Ovary (tissue), 9 donors: ENCODE results near the gene CAPN15. TPM values are rescaled to one million over a fixed set of nuclear protein-coding genes. Genes with fewer than 3 reads are reported as not detected.

Experiments used
- DNase-seq, 5 donors: peaks; one replicate each; pipeline ENCODE4 v3.0.0-alpha.2; 2019 to 2020
- H3K27ac ChIP-seq, 2 donors: fragments of 200-600 bp; one replicate each; pipeline versions ENCODE4 v1.5.1 to v1.8.0; 2019 to 2022
- H3K27me3 ChIP-seq: fragments of 200-600 bp; one replicate; pipeline ENCODE4 v1.8.0; 2022
- H3K36me3 ChIP-seq: fragments of 200-600 bp; sonication (generic); one replicate; pipeline ENCODE4 v1.5.1; 2019
- H3K4me1 ChIP-seq: one replicate; pipeline ENCODE4 v1.8.1; 2013; ENCODE audit warnings: mild to moderate bottlenecking, moderate library complexity; ENCODE audit not compliant: insufficient read depth
- H3K4me3 ChIP-seq: fragments of 200-600 bp; sonication (generic); one replicate; pipeline ENCODE4 v1.5.1; 2017
- H3K9me3 ChIP-seq, 2 donors: fragments of 200-600 bp in 1 of 2; sonication (generic) in 1 of 2; one replicate each; pipeline versions ENCODE4 v1.5.1 to v1.8.1; 2013 to 2019; ENCODE audit warnings: mild to moderate bottlenecking in 1 of 2, moderate library complexity in 1 of 2
- CTCF ChIP-seq, 3 donors: fragments of 450-650 bp in 2 of 3; fragments of 200-600 bp in 1 of 3; IDR thresholded peaks; one replicate each; pipeline versions ENCODE4 v1.5.1 to v1.8.0; 2016 to 2022; ENCODE audit warnings: antibody characterized with exemption in 3 of 3, mild to moderate bottlenecking in 1 of 3
- EP300 ChIP-seq: sonication (generic); formaldehyde crosslinking; IDR thresholded peaks from one replicate; pipeline ENCODE4 v1.6.1; 2017; ENCODE audit warnings: antibody characterized with exemption
- POLR2A ChIP-seq: fragments of 450-650 bp; IDR thresholded peaks from one replicate; pipeline ENCODE4 v1.6.1; 2017; ENCODE audit warnings: antibody characterized with exemption, mild to moderate bottlenecking, moderate library complexity
- WGBS, 3 donors: extraction: QIAGEN DNeasy Blood & Tissue Kit in 1 of 3; methylation state at CpG; one replicate each; pipeline versions ENCODE4 v1.1.5 to v1.1.7; 2013 to 2017; 5-methylcytosine and 5-hydroxymethylcytosine counted together
- intact Hi-C, 4 donors: fragments of 100-400 bp; cut with DNase I; formaldehyde crosslinking; loops; one replicate each; pipeline versions ENCODE4 v1.11.0 to v1.15.1; 2022 to 2023
- microRNA-seq, 3 donors: library from miRNA; unstranded; fragments of <30 nt; microRNA quantifications; one replicate each; pipeline versions ENCODE4 to v1.2.0, GENCODE V29; 2019 to 2020
- polyA plus RNA-seq, 2 donors: library from polyadenylated mRNA; stranded (reverse); fragments of 200-250 nt in 1 of 2; fragments of 350-450 nt in 1 of 2; fragmentation: Illumina TruSeq in 1 of 2; extraction: RNeasy Lipid Tissue Mini Kit (QIAGEN cat#74804) in 1 of 2; gene quantifications; one replicate each; pipeline ENCODE4 v1.2.3, GENCODE V29; 2013 to 2014
- small RNA-seq: library from RNA; depleted of rRNA; stranded (forward); fragments of <200 nt; gene quantifications from one replicate; pipeline ENCODE3, GENCODE V24; 2016
- total RNA-seq, 7 donors: library from RNA; depleted of rRNA in 2 of 7; stranded (reverse); fragments of >200 nt in 2 of 7; fragmentation: NEBNext Ultra II Directional in 3 of 7; extraction: Animal tissue kit (Norgen Biotek cat#: 25700) in 3 of 7; gene quantifications; one replicate each; pipeline versions ENCODE4 v1.1.0 to v1.2.4, GENCODE V29; 2016 to 2023
- donor health status: DM: no; HTN: no; CAD: no; lungs with moderate emphysema.
- donor health status: DM: no; HTN: no; CAD: no.
- donor health status: Bipolar disorder and iron deficiency.
- donor health status: DM: yes; HTN: yes; CAD: no.
- donor health status: DM: no; HTN: no; CAD: no.
- donor health status: DM: yes; HTN: yes; CAD: no.

Gene CAPN15
- total and polyA plus RNA-seq, 9 donors = 1.6 to 38.9 (median 25.0) TPM

- 95 to 97% (median 95%) methylated on average over 41 to 43 of the region's 43 CpGs for WGBS, 3 donors
- DNase-seq = no peak
- intact Hi-C loops = no loop called here
- Histone ChIP-seq H3K27me3 (no peaks in the 10 kb centered on the region), H3K36me3 (no peaks in the 10 kb centered on the region), H3K4me1 (no peaks in the 10 kb centered on the region), H3K9me3 (no peaks in the 10 kb centered on the region), H3K4me3 (no peak overlapping the region), H3K27ac (no peak overlapping the region)
- TF ChIP-seq CTCF (IDR thresholded peaks at IDR 0.05) (no peak), EP300 (no peak), POLR2A (no peak)
Measured at GRCh38 chr16:598823-599739, 71.6 kb downstream of the CAPN15 start.

DNA sequence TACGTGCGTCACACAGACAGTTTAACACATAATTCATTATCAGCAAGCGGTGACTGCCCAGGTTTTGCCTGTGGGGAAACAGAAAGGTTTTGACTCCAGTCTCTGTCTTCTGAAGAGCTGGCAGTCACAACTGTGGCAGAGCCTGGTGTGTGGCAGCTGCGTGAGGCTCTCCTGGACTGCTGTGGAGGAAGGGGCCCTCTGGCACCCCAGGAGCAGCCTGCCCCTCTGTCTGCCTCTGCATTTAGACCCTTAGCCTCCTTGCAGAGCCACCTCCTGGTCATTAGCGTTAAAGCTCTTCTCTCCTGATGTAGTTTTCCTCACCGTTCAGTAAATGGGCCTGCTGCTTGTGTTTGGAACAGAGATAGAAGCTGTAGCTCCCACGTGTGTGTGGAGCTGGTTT, 73.3 kb downstream of the CAPN15 start:
- 54 to 58% (median 54%) methylated on average over 7 of the region's 7 CpGs for WGBS, 3 donors
- intact Hi-C loops = loop anchor here in 1 of 4 donors (5.0 kb wide), 1 partner anchor 328 kb away; no protein-coding TSS in a partner anchor
- no peak for DNase-seq
- Histone ChIP-seq H3K27me3 (no peaks in the 10 kb centered on the region), H3K9me3 (no peaks in the 10 kb centered on the region), H3K27ac (no peak overlapping the region), H3K4me3 (no peak overlapping the region), H3K4me1 (no peaks in the 10 kb centered on the region), H3K36me3 (no peaks in the 10 kb centered on the region)
- TF ChIP-seq POLR2A = no peak
- TF ChIP-seq EP300 = no peak
- TF ChIP-seq CTCF (IDR thresholded peaks at IDR 0.05) = no peak

GRCh38 chr16:603933-604332, 76.4 kb downstream of the CAPN15 start:
- 76 to 82% (median 81%) methylated on average over 5 of the region's 5 CpGs for WGBS, 3 donors
- intact Hi-C loops = loop anchor here in 1 of 4 donors (5.0 kb wide), 1 partner anchor 332 kb away; no protein-coding TSS in a partner anchor
- Histone ChIP-seq H3K36me3 (no peaks in the 10 kb centered on the region), H3K9me3 (no peaks in the 10 kb centered on the region), H3K4me3 (no peak overlapping the region), H3K4me1 (no peaks in the 10 kb centered on the region), H3K27ac (no peak overlapping the region), H3K27me3 (no peaks in the 10 kb centered on the region)
- no peak for DNase-seq
- TF ChIP-seq EP300 = no peak
- TF ChIP-seq CTCF (IDR thresholded peaks at IDR 0.05) = no peak
- no peak for TF ChIP-seq POLR2A

Small RNA genes lying within 50 kb of the gene (microRNA-seq; reads per million reads assigned to microRNA genes)
- 0 to 0.36 (median 0.32) reads per million in 3 donors for gene MIR3176
- gene MIR5587 = 0 reads per million in 3 donors

Small RNA genes lying within 50 kb of the gene (small RNA-seq; reads per million reads assigned to genes)
- gene MIR3176 (not detected), gene MIR5587 (not detected), gene Z98883.1 (not detected)

Other genes with a start within 250 kb of the CAPN15 start
- gene ARHGDIG, start 247.1 kb upstream of the CAPN15 start, total RNA-seq = under 1 TPM in 1 of 7 donors, not detected in 6; 0.77 TPM
- under 1 TPM in 1 of 2 donors, not detected in 1; 0.10 TPM for gene ARHGDIG, start 247.1 kb upstream of the CAPN15 start, polyA plus RNA-seq
- gene PDIA2, start 244.5 kb upstream of the CAPN15 start, total RNA-seq = under 1 TPM in 3 of 7 donors, not detected in 4; 0.15 to 0.92 (median 0.48) TPM
- under 1 TPM in 1 of 2 donors, not detected in 1; 0.04 TPM for gene PDIA2, start 244.5 kb upstream of the CAPN15 start, polyA plus RNA-seq
- 10 to 100 TPM; 13.7 to 27.2 (median 24.0) TPM for gene AXIN1, start 175.0 kb upstream of the CAPN15 start, total RNA-seq
- gene AXIN1, start 175.0 kb upstream of the CAPN15 start, polyA plus RNA-seq = 10 to 100 TPM in 1 of 2 donors, 1 to 10 TPM in 1; 3.7 to 21.8 TPM
- gene MRPL28, start 157.2 kb upstream of the CAPN15 start, total RNA-seq = 10 to 100 TPM; 38.9 to 57.7 (median 40.9) TPM
- gene MRPL28, start 157.2 kb upstream of the CAPN15 start, polyA plus RNA-seq = 10 to 100 TPM; 28.4 to 53.0 TPM
- 10 to 100 TPM; 13.0 to 39.8 (median 23.2) TPM for gene PGAP6, start 145.7 kb upstream of the CAPN15 start, total RNA-seq
- 10 to 100 TPM; 13.9 to 17.9 TPM for gene PGAP6, start 145.7 kb upstream of the CAPN15 start, polyA plus RNA-seq
- gene NME4, start 130.5 kb upstream of the CAPN15 start, total RNA-seq = 100 to 1,000 TPM in 3 of 7 donors, 10 to 100 TPM in 4; 48.8 to 133 (median 93.4) TPM
- 100 to 1,000 TPM in 1 of 2 donors, 10 to 100 TPM in 1; 72.9 to 117 TPM for gene NME4, start 130.5 kb upstream of the CAPN15 start, polyA plus RNA-seq
- gene DECR2, start 125.8 kb upstream of the CAPN15 start, total RNA-seq = 10 to 100 TPM; 10.2 to 23.7 (median 15.1) TPM
- 10 to 100 TPM in 1 of 2 donors, 1 to 10 TPM in 1; 2.1 to 13.0 TPM for gene DECR2, start 125.8 kb upstream of the CAPN15 start, polyA plus RNA-seq
- 10 to 100 TPM; 35.9 to 58.1 (median 38.1) TPM for gene RAB11FIP3, start 102.1 kb upstream of the CAPN15 start, total RNA-seq
- 10 to 100 TPM; 18.0 to 40.1 TPM for gene RAB11FIP3, start 102.1 kb upstream of the CAPN15 start, polyA plus RNA-seq
- not detected for gene PRR35, start 32.7 kb downstream of the CAPN15 start, total RNA-seq
- gene PRR35, start 32.7 kb downstream of the CAPN15 start, polyA plus RNA-seq = not detected
- gene NHLRC4, start 39.3 kb downstream of the CAPN15 start, total RNA-seq = 10 to 100 TPM in 1 of 7 donors, 1 to 10 TPM in 6; 3.2 to 15.4 (median 5.0) TPM
- 1 to 10 TPM in 1 of 2 donors, under 1 TPM in 1; 0.53 to 5.9 TPM for gene NHLRC4, start 39.3 kb downstream of the CAPN15 start, polyA plus RNA-seq
- gene PIGQ, start 42.3 kb downstream of the CAPN15 start, total RNA-seq = 10 to 100 TPM; 24.1 to 47.7 (median 39.8) TPM
- gene PIGQ, start 42.3 kb downstream of the CAPN15 start, polyA plus RNA-seq = 10 to 100 TPM in 1 of 2 donors, 1 to 10 TPM in 1; 4.3 to 36.3 TPM
- 10 to 100 TPM; 11.7 to 24.1 (median 21.4) TPM for gene RAB40C, start 62.4 kb downstream of the CAPN15 start, total RNA-seq
- 10 to 100 TPM in 1 of 2 donors, 1 to 10 TPM in 1; 1.9 to 21.0 TPM for gene RAB40C, start 62.4 kb downstream of the CAPN15 start, polyA plus RNA-seq
- gene WFIKKN1, start 103.3 kb downstream of the CAPN15 start, total RNA-seq = 1 to 10 TPM in 5 of 7 donors, under 1 TPM in 2; 0.57 to 2.6 (median 1.3) TPM
- gene WFIKKN1, start 103.3 kb downstream of the CAPN15 start, polyA plus RNA-seq = under 1 TPM; 0.10 to 0.59 TPM
- 100 to 1,000 TPM in 2 of 7 donors, 10 to 100 TPM in 5; 61.8 to 139 (median 75.9) TPM for gene METTL26, start 108.6 kb downstream of the CAPN15 start, total RNA-seq
- 100 to 1,000 TPM in 1 of 2 donors, 10 to 100 TPM in 1; 12.2 to 113 TPM for gene METTL26, start 108.6 kb downstream of the CAPN15 start, polyA plus RNA-seq
- 10 to 100 TPM; 21.5 to 42.3 (median 31.3) TPM for gene MCRIP2, start 114.1 kb downstream of the CAPN15 start, total RNA-seq
- 10 to 100 TPM in 1 of 2 donors, under 1 TPM in 1; 0.98 to 22.9 TPM for gene MCRIP2, start 114.1 kb downstream of the CAPN15 start, polyA plus RNA-seq
- gene WDR90, start 121.7 kb downstream of the CAPN15 start, total RNA-seq = 10 to 100 TPM; 22.4 to 58.2 (median 45.1) TPM
- 10 to 100 TPM in 1 of 2 donors, 1 to 10 TPM in 1; 1.4 to 34.9 TPM for gene WDR90, start 121.7 kb downstream of the CAPN15 start, polyA plus RNA-seq
- 100 to 1,000 TPM in 1 of 7 donors, 10 to 100 TPM in 6; 44.6 to 100 (median 80.6) TPM for gene RHOT2, start 140.4 kb downstream of the CAPN15 start, total RNA-seq
- 10 to 100 TPM; 11.6 to 96.6 TPM for gene RHOT2, start 140.4 kb downstream of the CAPN15 start, polyA plus RNA-seq
- 1 to 10 TPM in 6 of 7 donors, under 1 TPM in 1; 0.50 to 4.3 (median 1.4) TPM for gene RHBDL1, start 148.0 kb downstream of the CAPN15 start, total RNA-seq
- gene RHBDL1, start 148.0 kb downstream of the CAPN15 start, polyA plus RNA-seq = under 1 TPM in 1 of 2 donors, not detected in 1; 0.80 TPM
- 100 to 1,000 TPM in 4 of 7 donors, 10 to 100 TPM in 3; 72.3 to 115 (median 102) TPM for gene STUB1, start 152.7 kb downstream of the CAPN15 start, total RNA-seq
- gene STUB1, start 152.7 kb downstream of the CAPN15 start, polyA plus RNA-seq = 100 to 1,000 TPM in 1 of 2 donors, 10 to 100 TPM in 1; 20.1 to 107 TPM
- gene JMJD8, start 156.6 kb downstream of the CAPN15 start, total RNA-seq = 10 to 100 TPM; 36.6 to 73.9 (median 64.0) TPM
- 10 to 100 TPM; 10.2 to 53.8 TPM for gene JMJD8, start 156.6 kb downstream of the CAPN15 start, polyA plus RNA-seq
- gene WDR24, start 162.7 kb downstream of the CAPN15 start, total RNA-seq = 10 to 100 TPM in 6 of 7 donors, 1 to 10 TPM in 1; 8.4 to 17.3 (median 13.4) TPM
- gene WDR24, start 162.7 kb downstream of the CAPN15 start, polyA plus RNA-seq = 10 to 100 TPM in 1 of 2 donors, under 1 TPM in 1; 0.42 to 10.3 TPM
- gene FBXL16, start 178.1 kb downstream of the CAPN15 start, total RNA-seq = 1 to 10 TPM in 4 of 7 donors, under 1 TPM in 2, not detected in 1; 0.48 to 2.5 (median 1.4) TPM
- gene FBXL16, start 178.1 kb downstream of the CAPN15 start, polyA plus RNA-seq = under 1 TPM; 0.22 to 0.25 TPM
- gene METRN, start 187.4 kb downstream of the CAPN15 start, total RNA-seq = 10 to 100 TPM in 5 of 7 donors, 1 to 10 TPM in 2; 4.0 to 57.1 (median 15.7) TPM
- gene METRN, start 187.4 kb downstream of the CAPN15 start, polyA plus RNA-seq = 1 to 10 TPM in 1 of 2 donors, under 1 TPM in 1; 0.40 to 5.6 TPM
- 10 to 100 TPM; 15.9 to 43.9 (median 26.0) TPM for gene ANTKMT, start 193.4 kb downstream of the CAPN15 start, total RNA-seq
- gene ANTKMT, start 193.4 kb downstream of the CAPN15 start, polyA plus RNA-seq = 10 to 100 TPM in 1 of 2 donors, not detected in 1; 13.2 TPM
- gene CCDC78, start 198.7 kb downstream of the CAPN15 start, total RNA-seq = 10 to 100 TPM in 1 of 7 donors, 1 to 10 TPM in 4, under 1 TPM in 1, not detected in 1; 0.40 to 44.3 (median 4.7) TPM
- gene CCDC78, start 198.7 kb downstream of the CAPN15 start, polyA plus RNA-seq = under 1 TPM in 1 of 2 donors, not detected in 1; 0.41 TPM
- 10 to 100 TPM in 1 of 7 donors, 1 to 10 TPM in 6; 2.6 to 25.7 (median 3.6) TPM for gene HAGHL, start 199.4 kb downstream of the CAPN15 start, total RNA-seq
- 1 to 10 TPM in 1 of 2 donors, not detected in 1; 2.6 TPM for gene HAGHL, start 199.4 kb downstream of the CAPN15 start, polyA plus RNA-seq
- 10 to 100 TPM; 20.8 to 32.5 (median 22.2) TPM for gene CIAO3, start 213.3 kb downstream of the CAPN15 start, total RNA-seq
- 10 to 100 TPM in 1 of 2 donors, 1 to 10 TPM in 1; 8.5 to 18.0 TPM for gene CIAO3, start 213.3 kb downstream of the CAPN15 start, polyA plus RNA-seq
- gene MSLN, start 233.0 kb downstream of the CAPN15 start, total RNA-seq = 100 to 1,000 TPM in 1 of 7 donors, 10 to 100 TPM in 3, 1 to 10 TPM in 2, under 1 TPM in 1; 0.40 to 314 (median 13.6) TPM
- gene MSLN, start 233.0 kb downstream of the CAPN15 start, polyA plus RNA-seq = 1 to 10 TPM; 1.5 to 1.9 TPM